ENCODE results near the gene CBX4.
"Not testable (repeated sequence)": the region's sequence is repeated elsewhere in the genome, so short reads cannot be mapped to it uniquely, and the experiment has no call there.

The CBX4 gene

DNA sequence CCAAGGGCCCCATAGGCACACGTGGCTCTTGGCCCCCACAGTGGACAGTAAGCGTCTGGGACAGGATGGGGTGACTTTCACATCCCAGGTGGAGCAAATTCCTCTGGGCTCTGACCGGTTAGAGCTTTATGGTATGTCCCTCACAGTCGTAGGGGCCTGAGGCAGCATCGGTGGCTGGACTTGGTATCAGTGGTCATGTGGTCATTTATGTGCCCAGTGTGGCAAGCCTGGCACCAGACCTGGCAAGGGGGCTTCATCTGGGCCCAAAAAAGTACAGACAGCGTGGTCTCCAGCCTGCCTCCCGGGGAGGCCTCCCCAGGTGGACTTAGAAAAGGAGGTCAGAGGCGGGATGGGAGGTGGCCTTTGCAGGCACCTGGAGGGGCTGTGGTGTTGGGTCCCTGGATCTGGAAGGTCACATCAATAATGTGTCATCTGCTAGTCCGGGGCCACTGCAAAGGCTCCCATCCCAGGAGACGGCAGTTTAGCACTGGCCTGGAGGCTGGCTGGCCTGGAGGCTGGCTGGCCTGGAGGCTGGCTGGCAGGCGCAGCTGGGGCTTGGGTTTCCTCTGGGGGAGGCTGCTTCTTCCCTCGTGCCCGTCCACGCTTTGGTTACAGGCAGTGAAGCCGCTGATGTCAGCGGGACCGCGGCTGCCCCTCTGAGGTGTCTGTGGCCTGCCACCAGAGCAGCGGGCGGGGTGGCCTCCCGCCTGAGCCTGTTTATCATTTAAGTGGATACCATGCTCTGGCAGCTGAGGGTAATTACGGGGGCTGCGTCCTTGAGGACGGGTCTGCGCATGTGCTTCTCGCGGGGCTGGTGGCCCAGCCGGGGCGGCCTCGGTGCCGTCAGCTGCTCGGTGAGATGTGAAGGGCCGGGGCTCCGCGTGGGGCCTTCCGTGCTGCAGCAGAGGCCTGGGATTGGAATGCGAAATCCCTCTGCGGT, 20.7 kb upstream of the CBX4 start:
- DNase-seq = no peak

GRCh38 chr17:79857095-79857494, 17.9 kb upstream of the CBX4 start:
- no peak for DNase-seq

DNA sequence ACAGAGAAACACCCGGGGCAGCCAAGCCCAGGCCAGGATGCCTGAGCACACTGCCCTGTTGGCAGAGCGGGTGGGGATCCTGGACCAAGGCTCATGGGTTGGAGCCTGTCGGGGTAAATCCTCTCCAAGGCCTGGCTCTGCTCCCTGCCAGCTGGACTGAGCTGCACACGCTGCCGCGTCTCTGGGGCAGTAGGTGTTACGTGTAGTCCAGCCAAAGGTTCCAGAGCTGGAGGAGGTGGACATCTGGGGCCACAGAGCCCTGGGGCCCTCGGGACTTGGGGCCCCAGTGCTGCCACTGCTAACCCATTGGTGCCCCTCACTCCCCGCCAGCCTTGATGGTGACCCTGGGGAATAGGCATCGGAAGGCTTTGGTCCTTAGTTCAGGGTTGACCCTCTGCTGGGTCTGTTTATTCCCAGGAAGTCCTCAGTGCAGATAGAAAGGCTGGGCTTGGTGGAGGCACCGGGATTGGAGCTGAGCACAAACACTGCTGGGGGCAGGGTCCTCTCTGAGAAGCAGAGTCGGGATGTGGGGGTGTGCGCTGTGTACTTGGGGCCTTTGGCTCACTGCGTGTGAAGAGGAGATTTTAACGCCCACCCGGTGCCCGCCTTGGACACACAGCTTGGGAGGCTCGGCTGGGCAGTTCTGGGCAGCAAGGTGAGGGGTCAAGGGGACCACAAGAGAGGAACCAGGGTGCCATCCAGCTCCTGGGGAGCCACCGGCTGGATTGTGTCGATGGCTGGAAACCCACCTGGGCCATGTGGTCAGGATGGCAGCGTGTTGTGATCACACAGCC, 16.3 kb upstream of the CBX4 start:
- no peak for DNase-seq

- DNase-seq = no peak
Observed at GRCh38 chr17:79854080-79855060, 15.1 kb upstream of the CBX4 start.

DNA sequence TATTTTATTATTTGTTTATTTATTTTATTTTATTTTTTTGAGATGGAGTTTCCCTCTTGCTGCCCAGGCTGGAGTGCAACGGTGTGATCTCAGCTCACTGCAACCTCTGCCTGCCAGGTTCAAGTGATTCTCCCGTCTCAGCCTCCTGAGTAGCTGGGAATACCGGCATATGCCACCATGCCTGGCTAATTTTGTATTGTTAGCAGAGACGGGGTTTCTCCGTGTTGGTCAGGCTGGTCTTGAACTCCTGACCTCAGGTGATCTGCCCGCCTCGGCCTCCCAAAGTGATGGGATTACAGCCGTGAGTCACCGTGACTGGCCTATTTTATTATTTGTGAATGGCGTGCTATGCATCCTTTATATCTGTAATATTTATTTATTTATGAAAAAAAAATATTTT, 13.9 kb upstream of the CBX4 start:
- DNase-seq = not testable (repeated sequence)

DNA sequence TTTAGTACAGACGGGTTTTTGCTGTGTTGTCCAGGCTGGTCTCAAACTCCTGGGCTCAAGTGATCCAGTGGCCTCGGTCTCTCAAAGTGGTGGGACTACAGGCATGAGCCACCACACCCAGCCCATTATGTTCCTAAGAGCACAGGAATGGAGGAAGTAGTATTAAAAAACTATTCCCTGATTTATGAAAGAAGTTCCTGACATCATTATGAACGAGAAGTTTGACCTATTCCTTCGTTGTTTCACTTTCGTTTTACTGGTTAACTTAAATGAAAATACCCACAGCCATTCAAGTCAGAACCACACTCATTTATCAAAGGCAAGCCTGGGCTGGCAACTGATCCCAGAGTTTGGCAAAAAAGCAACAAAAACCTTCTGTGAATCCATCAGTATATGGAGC, 13.5 kb upstream of the CBX4 start:
- no peak for DNase-seq

GRCh38 chr17:79851461-79851817, 12.2 kb upstream of the CBX4 start:
- peak; percentile 68 for DNase-seq

- DNase-seq = no peak
Observed at GRCh38 chr17:79850571-79851460, 11.6 kb upstream of the CBX4 start.

GRCh38 chr17:79849953-79850352, 10.7 kb upstream of the CBX4 start:
- no peak for DNase-seq

- no peak for DNase-seq
Observed at GRCh38 chr17:79848370-79848766, 9.1 kb upstream of the CBX4 start.

GRCh38 chr17:79847698-79848369, 8.6 kb upstream of the CBX4 start:
- DNase-seq = no peak

GRCh38 chr17:79845601-79845949, 6.3 kb upstream of the CBX4 start:
- DNase-seq = no peak

DNA sequence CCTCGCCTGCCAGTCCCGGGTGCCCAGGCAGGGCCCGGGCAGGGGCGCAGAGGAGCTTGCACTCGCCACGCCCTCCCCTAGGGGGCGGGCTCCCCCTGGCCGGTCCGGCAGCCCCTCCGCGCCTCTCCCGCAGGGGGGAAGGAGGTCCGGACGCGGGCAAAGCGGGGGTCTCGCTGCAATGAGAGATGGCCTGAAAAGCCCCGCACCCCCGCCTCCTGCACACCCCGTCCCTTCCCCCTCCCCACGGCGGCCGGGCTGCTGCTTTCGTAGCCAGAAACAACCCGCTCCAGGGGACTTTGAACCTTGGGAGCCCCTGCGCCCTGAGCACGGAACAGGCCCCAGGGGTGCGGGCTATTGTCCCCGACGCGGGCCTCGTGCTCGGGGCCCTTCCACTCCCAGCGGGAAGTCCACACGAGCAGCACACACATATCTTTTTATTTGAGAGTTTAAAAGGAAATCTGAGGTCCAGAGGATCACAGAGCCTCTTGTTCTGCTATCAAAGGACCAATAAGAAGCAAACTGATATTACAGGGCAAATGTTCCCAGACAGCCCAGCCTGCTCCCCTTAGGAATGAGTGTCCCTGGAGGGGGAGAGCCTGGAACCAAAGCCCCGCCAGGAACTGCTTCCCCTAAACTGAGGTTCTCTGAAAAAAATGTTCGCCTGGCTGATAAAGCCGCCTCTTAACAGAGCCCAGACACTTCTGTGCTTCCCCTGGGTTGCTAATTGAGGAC, 5.8 kb upstream of the CBX4 start:
- no peak for DNase-seq

- DNase-seq = no peak
Observed at GRCh38 chr17:79843816-79844800, 4.9 kb upstream of the CBX4 start.

DNA sequence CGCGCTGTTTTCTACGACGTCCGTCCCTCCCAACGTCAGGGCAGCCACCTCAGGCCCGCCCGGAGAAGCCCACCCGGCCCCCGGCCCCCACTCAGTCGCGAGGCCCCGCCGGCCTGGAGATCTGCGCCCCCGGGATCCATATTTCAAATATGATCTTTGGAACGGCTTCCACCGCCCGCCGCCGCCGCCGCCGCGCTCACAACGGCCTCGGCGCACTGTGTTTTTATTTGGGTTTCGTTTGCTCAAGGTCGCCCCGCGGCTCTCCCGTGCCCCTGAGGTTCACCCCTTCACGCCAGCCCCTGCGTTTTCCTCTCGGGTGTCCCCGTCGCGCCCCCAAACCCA, 4.2 kb upstream of the CBX4 start:
- no peak for DNase-seq

GRCh38 chr17:79842656-79843473, 3.6 kb upstream of the CBX4 start:
- DNase-seq = peak; percentile 31

DNA sequence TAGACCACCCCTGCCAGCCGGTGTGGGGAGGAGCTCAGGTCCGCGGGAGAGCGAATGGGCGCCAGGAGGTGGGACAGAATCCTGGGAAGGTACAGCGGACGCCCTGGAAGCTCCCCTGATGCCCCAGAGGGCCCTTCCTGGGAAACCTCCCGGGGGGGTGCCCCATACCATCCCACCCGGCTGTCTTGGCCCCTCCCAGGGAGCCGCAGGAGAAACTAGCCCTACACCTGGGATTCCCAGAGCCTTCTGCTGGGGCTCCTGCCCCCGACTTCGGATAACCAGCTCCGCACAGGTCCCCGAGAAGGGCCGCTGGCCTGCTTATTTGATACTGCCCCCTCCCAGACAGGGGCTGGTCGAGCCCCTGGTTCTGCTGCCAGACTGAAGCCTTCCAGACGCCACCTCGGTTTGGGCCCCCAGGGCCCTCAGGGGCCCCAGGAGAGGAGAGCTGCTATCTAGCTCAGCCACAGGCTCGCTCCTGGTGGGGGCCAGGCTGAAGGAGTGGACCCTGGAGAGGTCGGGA, 3.0 kb upstream of the CBX4 start:
- DNase-seq = no peak

Data from NCI-H1105 treated with DMSO at 0.1 percent for 48 hours (cell line).